Measurements from ENCODE around the gene INTS1. TPM values are rescaled to one million over a fixed set of nuclear protein-coding genes. Genes with fewer than 3 reads are reported as not detected.

INTS1 gene
- total RNA-seq, 2 donors from 2014 or later, result 29.0 to 47.0 TPM

GRCh38 chr7:1434891-1435670 lies 69.1 kb downstream of the INTS1 start:
- no peak overlapping the region for H3K27ac ChIP-seq
- no peaks in the 10 kb centered on the region for H3K9me3 ChIP-seq
- no peak for TF ChIP-seq CTCF (IDR thresholded peaks at IDR 0.05)
- no peak overlapping the region for H3K4me3 ChIP-seq
- no peaks in the 10 kb centered on the region for H3K36me3 ChIP-seq
- no peak for DNase-seq (ENCODE audit: low spot score)
- H3K27me3 ChIP-seq, result no peaks in the 10 kb centered on the region
- peaks cover 0 to 7% of the 10 kb centered on the region in 2 donors for H3K4me1 ChIP-seq

GRCh38 chr7:1434165-1434718 lies 69.9 kb downstream of the INTS1 start:
- TF ChIP-seq CTCF (IDR thresholded peaks at IDR 0.05), result no peak
- no peaks in the 10 kb centered on the region for H3K9me3 ChIP-seq

GRCh38 chr7:1433128-1433920 lies 70.9 kb downstream of the INTS1 start:
- Histone ChIP-seq H3K9me3 (no peaks in the 10 kb centered on the region), H3K27ac (no peak overlapping the region), H3K4me3 (no peak overlapping the region), H3K4me1 (peaks cover 0 to 7% of the 10 kb centered on the region in 2 donors), H3K27me3 (no peaks in the 10 kb centered on the region), H3K36me3 (no peaks in the 10 kb centered on the region)
- TF ChIP-seq CTCF (IDR thresholded peaks at IDR 0.05), result no peak
- no peak for DNase-seq (ENCODE audit: low spot score)

More at GRCh38 chr7:1434165-1434718, 69.9 kb downstream of the INTS1 start:
- no peak overlapping the region for H3K4me3 ChIP-seq
- no peak for DNase-seq (ENCODE audit: low spot score)
- H3K36me3 ChIP-seq, result no peaks in the 10 kb centered on the region
- no peak overlapping the region for H3K27ac ChIP-seq
- no peaks in the 10 kb centered on the region for H3K27me3 ChIP-seq
- H3K4me1 ChIP-seq, result peaks cover 0 to 7% of the 10 kb centered on the region in 2 donors

GRCh38 chr7:1432411-1433082 lies 71.6 kb downstream of the INTS1 start:
- DNase-seq (ENCODE audit: low spot score), result peak; percentile 67
- H3K27me3 ChIP-seq, result no peaks in the 10 kb centered on the region
- TF ChIP-seq CTCF (IDR thresholded peaks at IDR 0.05), result peak; percentile 91 to 99

GRCh38 chr7:1431634-1432380 lies 72.4 kb downstream of the INTS1 start:
- no peak for DNase-seq (ENCODE audit: low spot score)
- H3K9me3 ChIP-seq, result no peaks in the 10 kb centered on the region
- TF ChIP-seq CTCF (IDR thresholded peaks at IDR 0.05), result no peak
- peaks cover 0 to 7% of the 10 kb centered on the region in 2 donors for H3K4me1 ChIP-seq
- H3K27ac ChIP-seq, result no peak overlapping the region
- H3K27me3 ChIP-seq, result no peaks in the 10 kb centered on the region
- H3K36me3 ChIP-seq, result no peaks in the 10 kb centered on the region
- H3K4me3 ChIP-seq, result no peak overlapping the region

More at GRCh38 chr7:1432411-1433082, 71.6 kb downstream of the INTS1 start:
- H3K4me1 ChIP-seq, result peaks cover 0 to 7% of the 10 kb centered on the region in 2 donors
- H3K27ac ChIP-seq, result no peak overlapping the region
- no peaks in the 10 kb centered on the region for H3K9me3 ChIP-seq
- no peaks in the 10 kb centered on the region for H3K36me3 ChIP-seq
- no peak overlapping the region for H3K4me3 ChIP-seq
